ENCODE measurements around the gene HOXB1. TPM values are rescaled to one million over a fixed set of nuclear protein-coding genes. Genes with fewer than 3 reads are reported as not detected.

Gene HOXB1
- total and polyA plus RNA-seq, 2 of the 13 experiments (the other 11 are each of a cell fraction or from before 2014, with no cell fraction given) = not detected

DNA sequence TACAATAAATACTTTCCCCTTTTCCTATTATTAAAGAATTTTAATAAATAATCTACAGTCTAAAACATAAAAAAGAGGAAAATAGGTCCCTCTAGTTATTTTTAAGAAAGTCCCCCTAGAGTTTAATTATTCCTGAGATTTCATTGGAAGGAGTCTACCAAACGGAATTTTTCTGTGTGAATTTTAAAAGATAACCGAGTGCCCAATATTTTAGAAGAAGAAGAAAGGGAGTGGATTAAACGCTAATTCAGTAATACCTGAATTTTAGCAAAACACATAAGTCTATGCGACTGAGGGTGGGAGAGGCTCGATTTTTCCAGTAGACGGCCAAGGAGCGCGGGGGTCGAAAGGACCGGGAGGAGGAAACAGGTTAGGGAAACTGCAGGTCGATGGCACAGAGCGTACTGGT, 11.9 kb upstream of the HOXB1 start:
- in situ Hi-C loops (cut with HindIII; ENCODE audit: extremely low pct_ligation_motif_present, low pct_unique_long_range_greater_than_20kb) (no loop called here), intact Hi-C loops (cut with micrococcal nuclease; ENCODE audit: unreplicated experiment) (no loop called here)
- H2AFZ ChIP-seq (ENCODE audit: low read length) = no peak overlapping the region
- no peaks in the 10 kb centered on the region for H4K20me1 ChIP-seq (ENCODE audit: insufficient read depth, low read length)
- H3K79me2 ChIP-seq (ENCODE audit: insufficient read depth, low read length) = no peaks in the 10 kb centered on the region
- WGBS (ENCODE audit: low lambda C conversion rate) = 32% methylated on average over 12 of the region's 12 CpGs
- no peaks in the 10 kb centered on the region for H3K4me1 ChIP-seq (ENCODE audit: insufficient read depth, low read length)
- BruUV-seq (replicated peaks) = no TSS peak
- no peak overlapping the region for H3K4me3 ChIP-seq (replicated peaks in 1 of 3; ENCODE audit: insufficient read depth in 1 of 3, low read depth in 2 of 3, low read length in 3 of 3)
- DNase-seq (ENCODE audit: low spot score) (no peak), ATAC-seq (no peak), FAIRE-seq (no peak)
- ChIA-PET CTCF (ENCODE audit: low intra/inter-chr PET ratio, low total read pairs) (no interaction called here), POLR2A (no interaction called here)
- no peaks in the 10 kb centered on the region for H3K36me3 ChIP-seq (replicated peaks in 1 of 2; ENCODE audit: control insufficient read depth in 1 of 2, insufficient read depth in 2 of 2, low read length in 2 of 2)
- TF ChIP-seq ZNF557 (CRISPR knock-in tag; IDR thresholded peaks at IDR 0.05) (no peak), LCORL (IDR thresholded peaks at IDR 0.05) (no peak), LCORL (CRISPR knock-in tag; IDR thresholded peaks at IDR 0.05) (no peak), ZNF615 (CRISPR knock-in tag; IDR thresholded peaks at IDR 0.05; ENCODE audit: borderline replicate concordance) (no peak), CBX1 (IDR thresholded peaks at IDR 0.05; ENCODE audit: low read depth) (no peak), TBX3 (IDR thresholded peaks at IDR 0.05; ENCODE audit: borderline replicate concordance) (no peak), ZBTB46 (CRISPR knock-in tag; IDR thresholded peaks at IDR 0.05; ENCODE audit: borderline replicate concordance) (no peak), SALL1 (CRISPR knock-in tag; IDR thresholded peaks at IDR 0.05) (no peak), ZNF160 (CRISPR knock-in tag; IDR thresholded peaks at IDR 0.05) (no peak), MLX (CRISPR knock-in tag; IDR thresholded peaks at IDR 0.05) (no peak), ZNF749 (CRISPR knock-in tag; IDR thresholded peaks at IDR 0.05; ENCODE audit: borderline replicate concordance) (no peak), DDIT3 (CRISPR knock-in tag; IDR thresholded peaks at IDR 0.05) (no peak), ZNF460 (CRISPR knock-in tag; IDR thresholded peaks at IDR 0.05; ENCODE audit: borderline replicate concordance) (no peak)
- TF ChIP-seq, protein P1, sequence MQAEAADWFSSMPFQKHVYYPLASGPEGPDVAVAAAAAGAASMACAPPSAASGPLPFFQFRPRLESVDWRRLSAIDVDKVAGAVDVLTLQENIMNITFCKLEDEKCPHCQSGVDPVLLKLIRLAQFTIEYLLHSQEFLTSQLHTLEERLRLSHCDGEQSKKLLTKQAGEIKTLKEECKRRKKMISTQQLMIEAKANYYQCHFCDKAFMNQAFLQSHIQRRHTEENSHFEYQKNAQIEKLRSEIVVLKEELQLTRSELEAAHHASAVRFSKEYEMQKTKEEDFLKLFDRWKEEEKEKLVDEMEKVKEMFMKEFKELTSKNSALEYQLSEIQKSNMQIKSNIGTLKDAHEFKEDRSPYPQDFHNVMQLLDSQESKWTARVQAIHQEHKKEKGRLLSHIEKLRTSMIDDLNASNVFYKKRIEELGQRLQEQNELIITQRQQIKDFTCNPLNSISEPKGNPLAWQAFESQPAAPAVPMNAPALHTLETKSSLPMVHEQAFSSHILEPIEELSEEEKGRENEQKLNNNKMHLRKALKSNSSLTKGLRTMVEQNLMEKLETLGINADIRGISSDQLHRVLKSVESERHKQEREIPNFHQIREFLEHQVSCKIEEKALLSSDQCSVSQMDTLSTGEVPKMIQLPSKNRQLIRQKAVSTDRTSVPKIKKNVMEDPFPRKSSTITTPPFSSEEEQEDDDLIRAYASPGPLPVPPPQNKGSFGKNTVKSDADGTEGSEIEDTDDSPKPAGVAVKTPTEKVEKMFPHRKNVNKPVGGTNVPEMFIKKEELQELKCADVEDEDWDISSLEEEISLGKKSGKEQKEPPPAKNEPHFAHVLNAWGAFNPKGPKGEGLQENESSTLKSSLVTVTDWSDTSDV (CRISPR knock-in tag; IDR thresholded peaks at IDR 0.05) = no peak
- TF ChIP-seq, protein P2, sequence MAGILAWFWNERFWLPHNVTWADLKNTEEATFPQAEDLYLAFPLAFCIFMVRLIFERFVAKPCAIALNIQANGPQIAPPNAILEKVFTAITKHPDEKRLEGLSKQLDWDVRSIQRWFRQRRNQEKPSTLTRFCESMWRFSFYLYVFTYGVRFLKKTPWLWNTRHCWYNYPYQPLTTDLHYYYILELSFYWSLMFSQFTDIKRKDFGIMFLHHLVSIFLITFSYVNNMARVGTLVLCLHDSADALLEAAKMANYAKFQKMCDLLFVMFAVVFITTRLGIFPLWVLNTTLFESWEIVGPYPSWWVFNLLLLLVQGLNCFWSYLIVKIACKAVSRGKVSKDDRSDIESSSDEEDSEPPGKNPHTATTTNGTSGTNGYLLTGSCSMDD (CRISPR knock-in tag; IDR thresholded peaks at IDR 0.05) = no peak
- H3K27me3 ChIP-seq (ENCODE audit: control insufficient read depth in 1 of 2, insufficient read depth in 2 of 2, low read length in 2 of 2) = peaks cover 8 to 85% of the 10 kb centered on the region in 2 experiments
- H3K4me2 ChIP-seq (ENCODE audit: low read depth, low read length) = no peak overlapping the region
- no peak overlapping the region for H3K27ac ChIP-seq (ENCODE audit: extremely low read length, insufficient read depth, low read length)
- no peaks in the 10 kb centered on the region for H3K9me3 ChIP-seq (ENCODE audit: low read length)
- no peak overlapping the region for H3K9ac ChIP-seq (ENCODE audit: insufficient read depth, low read depth, low read length)
